GM21737 (cell line): Measurements from ENCODE around the gene KCNK3.
"Not testable (repeated sequence)": the region's sequence is repeated elsewhere in the genome, so short reads cannot be mapped to it uniquely, and the experiment has no call there.

ENCODE experiments used
- ATAC-seq: cut with Tn5 transposase; IDR thresholded peaks from one replicate; pipeline ENCODE4 v1.9.1; 2021; ENCODE audit warnings: mild to moderate bottlenecking, moderate library complexity; ENCODE audit not compliant: unreplicated experiment

The KCNK3 gene

DNA sequence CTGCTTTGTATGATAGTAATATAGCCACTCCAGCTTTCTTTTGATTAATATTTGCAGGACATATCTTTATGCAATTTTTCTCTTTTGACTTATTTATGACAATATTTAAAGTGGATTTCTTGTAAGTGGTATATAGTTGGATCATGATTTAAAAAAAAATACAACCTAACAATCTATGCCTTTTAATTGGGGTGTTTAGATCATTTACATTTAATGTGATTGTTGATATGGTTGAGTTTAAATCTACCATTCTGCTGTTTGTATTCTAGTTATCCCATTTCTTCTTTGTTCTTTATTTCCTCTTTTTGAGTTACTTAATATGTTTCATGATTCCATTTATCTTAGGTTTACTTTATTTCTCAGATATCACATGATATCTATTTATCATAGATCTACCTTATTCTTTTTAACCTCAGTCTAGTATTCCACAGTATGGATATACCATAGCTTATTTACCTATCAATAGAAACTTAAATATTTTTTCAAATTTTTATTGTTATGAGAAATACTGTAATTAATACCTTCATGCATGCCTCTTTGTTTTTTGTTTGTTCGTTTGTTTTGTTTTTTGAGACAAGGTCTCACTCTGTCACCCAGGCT, 32.1 kb upstream of the KCNK3 start:
- ATAC-seq: no peak

DNA sequence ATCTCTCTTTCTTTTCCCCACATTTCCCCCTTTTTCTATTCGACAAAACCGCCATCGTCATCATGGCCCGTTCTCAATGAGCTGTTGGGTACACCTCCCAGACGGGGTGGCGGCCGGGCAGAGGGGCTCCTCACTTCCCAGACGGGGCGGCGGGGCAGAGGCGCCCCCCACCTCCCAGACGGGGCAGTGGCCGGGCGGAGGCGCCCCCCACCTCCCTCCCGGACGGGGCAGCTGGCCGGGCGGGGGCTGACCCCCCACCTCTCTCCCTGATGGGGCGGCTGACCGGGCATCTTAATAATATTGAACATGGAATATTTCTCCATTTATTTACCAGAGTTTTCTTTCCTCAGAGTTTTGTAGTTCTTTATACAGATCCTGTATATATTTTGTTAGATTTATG, 27.2 kb upstream of the KCNK3 start:
- ATAC-seq: not testable (repeated sequence)

DNA sequence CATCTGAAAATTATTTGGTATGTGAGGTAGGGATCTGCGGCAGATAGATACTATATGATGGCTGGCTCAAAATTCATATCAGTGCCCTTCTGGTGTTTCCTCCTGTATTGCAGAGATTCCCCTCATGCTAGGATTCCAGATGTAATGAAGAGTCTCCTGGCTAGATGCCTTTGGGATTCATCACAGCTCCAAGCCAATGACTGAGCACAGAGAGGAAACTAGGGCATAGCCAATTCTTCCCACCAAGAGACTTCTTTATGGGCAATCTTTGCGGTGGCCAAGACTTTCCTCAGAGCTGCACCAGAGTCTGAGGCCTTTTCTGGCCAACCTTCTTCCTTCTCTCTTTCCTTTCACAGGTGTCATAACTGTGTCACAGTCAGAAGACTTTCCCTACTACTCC, 25.9 kb upstream of the KCNK3 start:
- ATAC-seq: no peak

DNA sequence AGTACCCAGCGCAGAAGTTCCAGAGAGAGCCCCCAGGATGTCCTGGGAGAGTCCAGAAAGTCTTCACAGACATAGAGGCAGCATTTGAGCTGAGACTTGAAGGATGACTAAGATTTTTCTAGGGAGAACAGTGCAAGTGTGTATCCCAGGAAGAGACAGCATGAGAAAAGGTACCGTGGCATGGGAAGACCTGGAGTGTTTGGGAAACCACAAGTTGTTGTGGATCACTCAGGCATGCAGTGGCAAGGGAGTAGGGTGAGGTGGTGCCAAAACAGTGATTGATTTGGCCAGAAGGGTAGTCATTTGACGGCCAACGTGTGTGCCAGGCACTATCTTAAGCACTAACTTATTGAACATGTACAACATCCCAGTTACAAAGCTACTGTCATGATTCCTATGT, 24.5 kb upstream of the KCNK3 start:
- ATAC-seq: no peak

DNA sequence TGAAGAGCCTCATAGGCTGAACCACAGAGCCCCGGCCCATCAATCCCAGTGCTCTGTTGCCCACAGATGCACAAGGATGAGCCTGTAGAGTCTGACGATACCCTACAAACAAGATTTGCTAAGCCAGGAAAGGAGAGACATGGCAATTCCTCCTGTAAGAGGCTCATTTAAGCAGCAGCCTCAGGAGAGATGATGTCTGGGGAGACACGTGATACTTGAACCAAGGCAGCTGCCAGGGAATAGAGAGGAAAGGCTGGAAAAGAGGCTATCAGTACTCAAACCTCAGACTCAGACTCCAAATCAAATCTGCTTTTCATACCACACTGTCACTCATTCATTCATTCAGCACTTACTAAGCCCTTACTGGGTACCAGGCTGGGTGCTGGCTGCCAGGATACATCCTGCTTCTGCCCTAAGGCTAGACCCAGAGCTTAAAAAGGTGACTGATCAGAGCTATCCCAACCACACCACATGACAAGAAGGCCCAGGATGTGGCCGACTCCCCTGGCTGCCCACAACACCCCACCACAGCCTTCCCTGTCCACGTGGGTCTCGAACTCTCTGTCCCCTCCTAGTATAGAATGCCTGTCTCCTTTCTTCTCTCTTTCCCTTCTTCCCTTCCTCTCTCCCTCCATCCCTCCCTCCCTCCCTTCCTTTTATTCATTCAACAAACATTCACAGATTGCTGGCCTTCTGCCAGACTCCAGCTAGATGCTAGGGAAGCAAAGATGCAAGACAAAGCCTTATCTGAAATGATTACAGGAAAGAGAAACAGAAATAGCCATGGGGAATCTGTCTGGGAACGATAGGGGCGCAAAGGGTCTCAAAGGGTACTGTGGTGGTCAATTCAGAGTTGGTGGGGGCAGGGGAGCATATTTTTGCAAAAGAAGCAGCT, 23.4 kb upstream of the KCNK3 start:
- no peak for ATAC-seq

DNA sequence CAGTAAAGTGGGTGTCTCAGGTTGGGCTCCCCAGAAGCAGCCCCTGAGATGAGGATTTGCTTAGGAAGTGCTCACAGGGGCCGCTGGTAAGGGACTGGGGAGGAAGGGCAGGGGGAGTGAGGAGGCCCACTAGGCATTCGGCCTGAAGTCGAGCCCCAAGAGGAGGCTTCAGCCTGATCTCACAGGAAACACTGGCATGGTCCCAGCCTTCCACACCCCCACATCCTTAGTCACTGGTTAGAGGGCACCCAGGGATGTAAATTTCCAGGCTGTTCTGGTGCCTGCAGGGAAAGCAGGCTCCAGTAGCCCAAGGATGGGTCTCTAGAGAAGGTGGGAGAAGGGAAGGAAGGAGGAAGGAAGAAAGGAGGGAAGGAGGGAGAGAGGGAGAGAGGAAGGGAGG, 22.4 kb upstream of the KCNK3 start:
- ATAC-seq: no peak

DNA sequence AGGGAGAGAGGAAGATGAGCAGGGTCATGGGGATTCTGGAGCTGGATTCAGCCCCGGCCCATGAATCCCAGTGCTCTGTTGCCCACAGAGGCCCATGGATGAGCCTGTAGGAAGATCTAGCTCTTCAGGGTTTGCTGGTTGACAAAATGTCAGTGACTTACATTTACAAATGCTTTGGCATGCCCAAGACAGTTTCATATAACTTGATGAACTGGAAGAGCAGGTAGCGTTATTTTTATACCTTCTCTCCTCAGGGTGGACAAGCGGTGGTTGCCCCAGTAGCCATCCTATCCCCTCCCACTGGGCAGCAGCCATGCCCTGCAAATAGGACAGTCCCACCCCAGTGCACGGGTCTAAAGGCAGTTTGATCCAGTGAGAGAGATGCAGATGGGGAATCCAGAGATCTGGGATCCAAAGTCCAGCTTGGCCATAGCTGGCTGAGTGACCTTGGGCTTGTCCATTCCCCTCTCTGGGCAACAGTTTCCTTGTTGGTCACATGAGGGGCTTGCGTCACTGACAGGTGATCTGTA, 21.5 kb upstream of the KCNK3 start:
- no peak for ATAC-seq

DNA sequence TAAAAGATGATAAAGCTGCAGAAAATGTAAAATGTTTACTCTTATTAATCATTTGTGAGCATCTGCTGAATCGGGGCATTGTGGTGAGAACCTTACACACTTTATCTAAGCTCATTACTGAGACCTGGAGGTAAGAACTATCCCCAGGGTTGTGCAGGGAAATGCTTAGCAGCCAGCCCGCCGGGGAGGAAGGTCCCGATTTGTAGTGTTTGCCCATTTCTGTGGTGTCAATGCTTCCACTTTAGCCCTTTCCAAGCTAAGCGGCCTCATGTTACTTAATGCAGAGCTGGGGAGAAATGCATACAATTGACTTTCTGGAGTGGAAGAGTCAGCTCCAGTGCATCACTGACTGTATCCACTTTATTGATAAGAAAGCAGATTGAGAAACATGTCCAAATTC, 20.8 kb upstream of the KCNK3 start:
- no peak for ATAC-seq

DNA sequence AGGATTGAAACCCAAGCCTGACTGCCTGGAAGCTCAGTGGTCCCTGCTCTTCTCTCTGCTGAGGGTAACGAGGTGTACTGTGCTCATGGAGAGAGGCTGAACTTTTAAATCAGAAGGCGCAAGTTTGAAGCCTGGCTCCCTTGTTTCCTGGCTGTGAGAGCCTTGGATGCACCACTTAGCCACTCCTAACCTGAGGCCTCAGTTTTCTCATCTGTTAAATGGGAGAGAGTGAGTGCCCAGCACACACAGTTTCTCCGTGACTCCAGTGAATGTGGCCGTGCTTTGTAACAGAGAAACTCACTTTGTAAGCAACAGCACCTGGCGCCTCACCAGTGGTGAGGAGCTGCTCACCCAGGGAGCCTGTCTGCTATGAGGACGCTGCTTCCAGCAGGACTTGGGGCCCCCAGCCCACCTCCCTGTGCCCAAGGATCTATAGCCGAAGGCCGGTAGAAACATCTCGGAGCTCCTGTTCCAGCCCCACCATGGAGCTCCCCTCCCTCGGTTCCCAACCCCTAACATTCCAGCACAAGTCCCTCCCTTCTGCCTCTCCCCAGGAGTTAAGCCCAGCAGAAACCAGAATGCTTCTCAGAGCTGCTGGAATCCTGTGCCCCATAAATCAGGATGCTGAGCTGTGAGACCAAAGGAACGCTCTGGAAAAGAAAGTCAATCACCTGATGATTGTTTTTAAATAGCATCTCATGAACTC, 20.3 kb upstream of the KCNK3 start:
- no peak for ATAC-seq

DNA sequence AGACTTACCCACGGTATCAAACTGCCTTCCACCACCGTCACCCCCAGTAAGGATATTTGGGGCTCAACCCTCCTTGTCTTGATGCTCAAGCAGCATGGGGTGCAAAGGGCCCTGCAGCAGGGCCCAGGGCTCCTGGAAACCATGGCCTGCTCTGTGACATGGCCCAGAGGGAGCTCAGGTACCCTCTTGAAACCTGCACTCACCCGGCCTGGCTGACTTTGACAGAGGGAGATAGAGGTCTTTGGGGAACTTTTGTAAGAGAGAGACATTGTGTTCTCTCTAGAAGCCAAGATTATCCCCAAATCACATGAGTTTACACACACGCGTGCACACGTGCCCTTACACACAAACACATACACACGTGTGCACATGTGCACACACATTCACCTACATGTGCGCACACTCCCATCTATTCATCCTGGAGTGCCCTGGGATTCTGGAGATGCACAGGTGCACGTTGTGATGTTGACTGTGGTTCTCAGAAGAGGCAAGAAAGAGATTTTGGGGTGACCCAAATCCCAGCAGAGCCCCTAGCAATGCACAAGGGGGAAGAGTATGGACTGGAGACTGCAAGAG, 19.6 kb upstream of the KCNK3 start:
- ATAC-seq: no peak

DNA sequence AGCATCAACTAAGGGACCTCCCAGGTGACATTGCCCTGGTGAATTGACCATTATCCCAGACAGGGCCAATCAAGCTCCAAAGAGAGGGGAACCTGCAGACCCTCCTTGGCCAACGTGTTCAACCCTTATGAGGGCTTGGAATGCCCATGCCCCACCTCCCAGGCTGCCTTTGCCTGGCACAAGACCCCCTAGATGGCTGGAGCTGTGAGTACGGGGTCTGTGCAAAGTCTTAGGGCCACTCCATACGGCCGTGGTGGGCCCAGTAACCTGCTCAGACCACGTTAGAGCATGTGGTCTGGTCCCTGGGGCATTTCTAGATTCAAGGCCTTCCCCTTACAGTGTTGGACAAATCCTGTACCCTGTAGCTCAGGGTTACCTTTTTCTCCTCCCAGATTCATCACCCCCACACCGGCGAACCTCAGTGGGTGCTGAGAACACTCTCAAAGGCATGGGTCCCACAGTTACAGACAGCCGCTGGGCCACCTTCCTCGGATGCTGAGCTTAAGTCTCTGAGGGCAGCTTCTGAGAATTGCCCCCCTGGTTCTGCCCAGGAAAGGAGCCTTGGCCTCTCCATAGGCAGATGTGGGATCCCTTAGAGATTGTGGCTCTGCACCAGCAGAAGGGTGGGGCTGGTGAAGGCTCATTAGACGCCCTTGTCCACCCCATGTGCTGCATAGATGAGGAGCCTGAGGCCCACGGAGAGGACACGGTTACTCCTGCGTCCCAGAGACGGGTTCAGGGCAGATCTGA, 18.3 kb upstream of the KCNK3 start:
- ATAC-seq: no peak

DNA sequence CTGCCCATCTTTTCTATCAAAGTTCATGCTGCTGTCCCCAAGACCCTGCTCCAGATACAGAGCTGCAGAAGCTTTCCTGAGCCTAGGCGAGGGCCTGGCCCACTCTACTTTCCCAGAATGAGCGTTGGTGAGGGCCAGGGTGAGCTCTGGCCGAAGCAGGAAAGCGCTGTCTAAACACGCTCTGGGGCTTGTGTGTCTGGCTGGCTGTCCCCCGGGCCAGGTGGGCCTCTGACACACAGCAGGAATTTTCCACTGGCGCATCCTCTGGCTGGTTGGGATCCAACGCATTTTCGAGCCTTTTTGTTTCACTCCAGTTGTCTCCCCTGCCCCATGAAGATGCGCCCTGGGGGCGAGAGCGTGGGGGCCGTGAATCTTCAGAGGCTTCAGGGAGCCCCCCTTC, 17.8 kb upstream of the KCNK3 start:
- ATAC-seq: no peak

DNA sequence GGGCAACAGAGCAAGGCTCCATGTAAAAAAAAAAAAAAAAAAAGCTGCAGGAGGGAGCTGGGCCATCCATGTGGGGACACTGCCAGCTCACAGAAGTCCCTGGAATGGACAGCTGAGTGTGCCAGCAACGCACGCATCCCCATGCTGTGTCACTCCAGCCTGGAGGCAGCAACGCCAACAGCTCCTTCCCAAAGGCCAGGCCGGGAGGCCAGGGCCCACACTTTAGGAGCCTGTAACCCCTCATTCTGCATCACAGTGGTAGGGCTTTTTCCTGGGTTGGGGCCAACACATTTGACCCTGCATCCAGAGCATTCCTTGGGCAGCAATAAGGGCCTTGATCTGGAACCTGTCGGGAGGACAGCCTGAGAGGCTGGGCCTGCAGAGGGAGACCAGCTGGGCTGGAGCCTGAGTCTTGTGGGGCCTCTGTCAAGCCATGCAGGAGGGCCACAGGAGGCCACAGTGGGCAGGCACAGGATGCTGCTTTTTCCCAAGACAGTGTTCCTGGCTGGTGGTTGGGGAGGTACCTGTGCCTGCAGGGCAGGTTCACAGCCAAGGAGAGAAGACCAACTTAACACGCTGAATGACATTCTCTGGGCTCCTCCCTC, 16.8 kb upstream of the KCNK3 start:
- ATAC-seq: no peak

DNA sequence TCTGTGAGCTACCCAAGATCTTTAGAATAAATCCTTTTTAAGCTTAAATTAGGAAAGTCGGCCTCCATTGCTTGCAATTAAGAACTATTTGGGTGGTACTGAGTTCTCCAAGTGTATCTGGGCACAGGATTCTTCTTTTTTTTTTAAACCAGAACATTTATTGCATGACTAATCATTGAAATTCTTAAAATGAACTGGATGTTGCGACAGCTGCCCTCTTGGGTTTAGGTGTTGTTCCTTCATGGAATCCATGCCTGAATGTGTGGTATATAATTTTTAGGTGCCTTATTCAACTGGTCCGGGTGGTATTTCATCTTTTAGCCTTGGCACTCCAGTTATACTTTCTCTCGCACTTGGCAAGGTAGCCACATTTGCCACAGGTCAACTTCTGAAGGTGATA, 14.5 kb upstream of the KCNK3 start:
- ATAC-seq: no peak

DNA sequence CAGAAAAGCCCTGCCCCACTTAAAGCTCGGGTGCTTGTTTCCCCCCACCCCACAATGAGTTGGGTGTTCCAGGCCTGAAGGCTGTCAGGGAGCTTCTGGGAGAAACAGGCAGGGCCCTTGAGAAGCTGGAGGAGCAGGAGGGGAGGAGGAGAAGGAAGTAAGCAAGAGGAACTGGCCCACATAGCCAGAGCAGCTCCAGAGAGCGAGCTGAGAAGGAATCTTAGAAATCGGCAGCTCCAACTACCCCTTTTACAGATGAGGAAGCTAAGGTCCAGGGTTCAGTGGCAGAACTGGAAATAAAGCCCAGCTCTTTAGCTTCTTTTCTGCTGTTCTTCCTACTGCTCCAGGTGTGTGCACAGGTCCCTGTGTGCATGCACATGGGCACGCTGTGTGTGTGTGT, 12.7 kb upstream of the KCNK3 start:
- no peak for ATAC-seq

DNA sequence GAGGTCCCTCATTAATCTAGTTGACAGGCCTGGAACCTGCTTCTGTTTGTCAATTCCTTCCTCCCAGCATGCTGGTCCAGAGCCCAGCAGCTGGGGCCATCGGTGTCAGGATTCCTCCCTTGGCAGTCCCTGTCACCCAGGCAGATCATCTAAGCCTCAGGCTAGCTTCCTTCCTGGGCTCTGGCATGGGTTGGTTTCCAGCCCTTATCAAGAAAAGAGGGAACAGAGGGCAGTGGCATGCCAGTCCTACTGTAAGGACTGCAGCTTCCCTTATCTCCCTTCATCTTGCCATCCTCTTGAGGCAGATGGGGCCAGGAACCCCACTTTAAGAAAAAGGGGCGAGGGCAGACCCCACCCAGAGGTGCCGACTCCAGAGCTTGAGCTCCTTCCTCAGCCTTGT, 10.9 kb upstream of the KCNK3 start:
- no peak for ATAC-seq

DNA sequence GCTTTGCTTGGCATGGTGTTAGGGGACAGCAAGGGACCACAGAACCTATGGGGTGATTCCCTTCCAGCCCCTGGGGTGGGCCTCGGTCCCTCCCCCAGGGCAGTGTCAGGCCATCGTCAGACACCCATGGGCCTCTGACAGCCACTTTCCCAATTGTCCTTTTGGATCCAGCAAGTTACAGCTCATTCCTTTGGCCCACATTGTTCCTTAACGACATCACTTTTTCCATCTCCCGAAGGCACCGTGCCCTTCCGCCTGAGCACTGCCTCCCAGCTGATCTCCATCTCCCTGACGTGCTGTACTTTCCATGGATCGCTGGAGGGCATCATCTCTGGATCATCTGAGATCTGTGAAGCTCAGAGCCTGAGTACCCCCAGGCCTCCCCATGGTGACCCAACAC, 10.4 kb upstream of the KCNK3 start:
- no peak for ATAC-seq

DNA sequence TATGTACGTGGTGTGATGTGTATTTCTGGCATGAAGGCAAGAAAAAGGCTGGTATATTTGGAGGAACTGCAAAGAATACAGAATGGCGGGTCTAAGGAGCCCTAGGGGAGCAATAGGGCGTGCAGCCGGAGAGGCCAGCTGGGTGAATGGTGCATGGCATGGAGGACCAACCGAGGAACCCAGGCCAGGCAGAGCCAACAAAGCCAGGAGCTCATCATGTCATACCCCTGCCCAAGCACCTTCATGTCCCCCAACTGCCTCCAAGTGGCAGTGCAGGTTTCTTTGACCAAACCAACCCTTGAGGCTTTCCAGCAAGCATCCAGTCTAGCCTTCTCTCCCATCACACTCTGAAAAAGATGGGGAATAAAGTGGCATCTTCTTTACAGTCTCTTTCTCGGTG, 8.9 kb upstream of the KCNK3 start:
- ATAC-seq: no peak

DNA sequence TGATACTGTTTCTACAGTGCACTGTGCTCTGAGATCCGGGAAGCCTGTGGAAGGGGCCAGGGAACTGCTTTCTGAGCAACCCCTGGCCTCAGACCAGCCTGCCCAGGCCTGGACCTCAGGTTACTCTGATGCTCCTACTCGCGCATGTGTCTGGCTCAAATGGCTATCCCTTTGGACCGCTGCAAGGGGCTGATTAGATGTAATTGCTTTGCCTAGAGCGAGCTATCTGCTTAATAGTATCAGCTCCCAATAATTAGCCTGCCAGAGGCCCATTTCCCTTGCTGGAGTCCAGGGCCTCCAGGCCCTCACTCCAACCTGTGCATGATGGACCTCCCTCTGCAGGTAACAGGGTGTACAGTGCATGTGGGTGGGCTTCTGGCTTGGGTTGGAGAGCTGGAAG, 7.2 kb upstream of the KCNK3 start:
- no peak for ATAC-seq
